GM12878 (cell line): Measurements from ENCODE around the gene ACCSL. TPM values are rescaled to one million over a fixed set of nuclear protein-coding genes. Genes with fewer than 3 reads are reported as not detected.

Source experiments
- ATAC-seq: fragments of 200-7000 bp; cut with Tn5 transposase; 3 replicates; pipeline ENCODE4 v1.9.1; 2020; ENCODE audit warnings: mild to moderate bottlenecking, moderate library complexity
- BruUV-seq: library from RNA; stranded (reverse); fragments of 400-500 nt; replicated peaks from 2 replicates; lab custom pipeline; 2021; lab: Mats Ljungman, UMichigan
- CTCF ChIA-PET: fragments of 300-600 bp; sonication (Branson Sonifier 250); formaldehyde crosslinking; extraction: SDS; loops from one replicate; lab custom pipeline; 2021; ENCODE audit warnings: inconsistent platforms; lab: Yijun Ruan, JAX
- POLR2A ChIA-PET: fragments of 350-600 bp; formaldehyde crosslinking; extraction: SDS; loops from one replicate; lab custom pipeline; 2021; ENCODE audit warnings: inconsistent platforms; lab: Charles Lee
- RAD21 ChIA-PET: fragments of 300-600 bp; sonication (Branson Sonifier 250); formaldehyde crosslinking; loops from one replicate; lab custom pipeline; 2023; ENCODE audit warnings: antibody characterized with exemption; ENCODE audit not compliant: unreplicated experiment; lab: Charles Lee
- SMC1A ChIA-PET: fragments of 300-600 bp; sonication (Branson Sonifier 250); formaldehyde crosslinking; loops from one replicate; lab custom pipeline; 2023; ENCODE audit not compliant: unreplicated experiment, uncharacterized antibody; lab: Charles Lee
- DNase-seq: peaks from one replicate; pipeline ENCODE4 v3.0.0-alpha.2; 2011; ENCODE audit warnings: low read depth, low spot score
- FAIRE-seq: peaks from 3 replicates; lab custom pipeline; 2011; peaks lifted over from hg19 to GRCh38; lab: Jason Lieb, UNC
- H2AFZ ChIP-seq: 2 replicates; pipeline ENCODE4 v1.6.0; 2011; ENCODE audit warnings: low read depth, low read length, control low read depth; ENCODE audit not compliant: control insufficient read depth
- H3K27ac ChIP-seq: 2 replicates; pipeline ENCODE4 v1.5.1; 2011; ENCODE audit warnings: control low read depth; ENCODE audit not compliant: control insufficient read depth, insufficient read depth
- H3K27me3 ChIP-seq, 2 experiments: replicated peaks in 1 of 2; 2 replicates each; pipeline versions ENCODE4 v1.6.0 to v1.6.1; 2011; ENCODE audit warnings: low read length in 1 of 2; ENCODE audit not compliant: control insufficient read depth in 2 of 2, insufficient read depth in 2 of 2
- H3K36me3 ChIP-seq, 2 experiments: 2 replicates each; pipeline ENCODE4 v1.5.1; 2011; ENCODE audit warnings: low read length in 1 of 2; ENCODE audit not compliant: control insufficient read depth in 2 of 2, insufficient read depth in 2 of 2
- H3K4me1 ChIP-seq: 2 replicates; pipeline ENCODE4 v1.6.1; 2011; ENCODE audit warnings: mild to moderate bottlenecking, low read length, moderate library complexity, mixed read lengths; ENCODE audit not compliant: control insufficient read depth, insufficient read depth
- H3K4me2 ChIP-seq: 2 replicates; pipeline ENCODE4 v1.6.0; 2011; ENCODE audit warnings: control low read depth; ENCODE audit not compliant: control insufficient read depth, insufficient read depth
- H3K4me3 ChIP-seq: fragments of 200-600 bp; sonication (generic); 2 replicates; pipeline ENCODE4 v1.5.1; 2016
- H3K79me2 ChIP-seq: 2 replicates; pipeline ENCODE4 v1.6.0; 2011; ENCODE audit warnings: low read length; ENCODE audit not compliant: control insufficient read depth, insufficient read depth
- H3K9ac ChIP-seq: 2 replicates; pipeline ENCODE4 v1.8.0; 2011; ENCODE audit warnings: low read length, control low read depth, mixed read lengths; ENCODE audit not compliant: control insufficient read depth, insufficient read depth
- H3K9me3 ChIP-seq: replicated peaks from 3 replicates; pipeline ENCODE4 v1.5.1; 2011; ENCODE audit warnings: mild to moderate bottlenecking, low read length; ENCODE audit not compliant: control insufficient read depth, insufficient read depth
- H4K20me1 ChIP-seq: 2 replicates; pipeline ENCODE4 v1.6.0; 2011; ENCODE audit not compliant: control insufficient read depth, insufficient read depth
- ASH2L ChIP-seq: fragments of 300-600, 200-600 bp; sonication (generic); IDR thresholded peaks from 2 replicates; pipeline ENCODE4 v1.6.1; 2017; ENCODE audit warnings: low read depth, mild to moderate bottlenecking, borderline replicate concordance
- ETV6 ChIP-seq, 2 experiments: fragments of 450-650 bp in 1 of 2; IDR thresholded peaks in 1 of 2; conservative IDR thresholded peaks in 1 of 2; 2 replicates each; pipeline ENCODE4 v1.6.1; 2014; ENCODE audit warnings: antibody characterized with exemption in 1 of 2, borderline replicate concordance in 1 of 2, low read depth in 1 of 2, mild to moderate bottlenecking in 1 of 2, moderate library complexity in 1 of 2
- HDGF ChIP-seq: fragments of 450-650 bp; IDR thresholded peaks from 2 replicates; pipeline ENCODE4 v1.6.1; 2016; ENCODE audit warnings: antibody characterized with exemption
- IKZF1 ChIP-seq: fragments of 450-650 bp; conservative IDR thresholded peaks from 2 replicates; pipeline ENCODE4 v1.6.1; 2017; ENCODE audit warnings: antibody characterized with exemption, mild to moderate bottlenecking
- RAD21 ChIP-seq: IDR thresholded peaks from 2 replicates; pipeline ENCODE4 v1.6.1; 2011; ENCODE audit warnings: mild to moderate bottlenecking, low read depth, low read length, moderate library complexity; ENCODE audit not compliant: insufficient read depth
- SRF ChIP-seq, 2 experiments: IDR thresholded peaks; 2 replicates each; pipeline ENCODE4 v1.6.1; 2011; ENCODE audit warnings: low read depth in 2 of 2, low read length in 2 of 2, mild to moderate bottlenecking in 1 of 2, moderate library complexity in 1 of 2
- STAT3 ChIP-seq: IDR thresholded peaks from 2 replicates; pipeline ENCODE4 v1.6.1; 2011; ENCODE audit warnings: low read depth, low read length, improper control_type of control experiment
- ZNF24 ChIP-seq: fragments of 450-650 bp; IDR thresholded peaks from 2 replicates; pipeline ENCODE4 v1.6.1; 2017; ENCODE audit warnings: antibody characterized with exemption, mild to moderate bottlenecking
- WGBS: methylation state at CpG from one replicate; pipeline ENCODE4 v1.1.6; 2016; ENCODE audit warnings: low lambda C conversion rate; ENCODE audit not compliant: insufficient replicate concordance, insufficient coverage; ENCODE audit errors: missing lambda C conversion rate; 5-methylcytosine and 5-hydroxymethylcytosine counted together
- in situ Hi-C: fragments of 300-500 bp; cut with MboI; formaldehyde crosslinking; loops from 9 replicates; pipeline ENCODE4 v1.14.3; 2018; ENCODE audit warnings: mixed read lengths
- intact Hi-C: fragments of 100-400 bp; cut with micrococcal nuclease; formaldehyde crosslinking; loops from one replicate; pipeline ENCODE4 v1.14.2; 2022; ENCODE audit not compliant: unreplicated experiment
- polyA plus RNA-seq, 11 experiments: library from polyadenylated mRNA; depleted of rRNA in 4 of 11; unstranded in 6 of 11; stranded (reverse) in 5 of 11; fragments of >200 nt; fragmentation: Nextera tagmentation in 4 of 11; fragmentation: Illumina TruSeq in 1 of 11; extraction: Ambion mirVana in 4 of 11; extraction: Trizol in 1 of 11; gene quantifications; 1 replicate in 1 of 11; 2 replicates in 10 of 11; pipeline versions ENCODE4 v1.2.1 to v1.2.3, GENCODE V29; 2011 to 2016; ENCODE audit warnings: inconsistent platforms in 2 of 11, missing spikeins in 2 of 11, low read depth in 1 of 11
- total RNA-seq, 4 experiments: library from RNA; depleted of rRNA in 3 of 4; stranded (reverse); fragments of >200 nt in 3 of 4; fragmentation: Illumina TruSeq in 1 of 4; extraction: Trizol in 1 of 4; gene quantifications; 2 replicates each; pipeline versions ENCODE4 v1.2.1 to v1.2.3, GENCODE V29; 2013 to 2021
- TF ChIP-seq, protein P1 (sequence below): fragments of 450-650 bp; IDR thresholded peaks from 2 replicates; pipeline ENCODE4 v1.6.1; 2016; ENCODE audit warnings: mild to moderate bottlenecking, moderate library complexity, borderline replicate concordance

Gene ACCSL
- total and polyA plus RNA-seq, 10 of the 15 experiments (the other 5 are each of a cell fraction or from before 2014, with no cell fraction given) = 0.15 TPM; not detected in 9

DNA sequence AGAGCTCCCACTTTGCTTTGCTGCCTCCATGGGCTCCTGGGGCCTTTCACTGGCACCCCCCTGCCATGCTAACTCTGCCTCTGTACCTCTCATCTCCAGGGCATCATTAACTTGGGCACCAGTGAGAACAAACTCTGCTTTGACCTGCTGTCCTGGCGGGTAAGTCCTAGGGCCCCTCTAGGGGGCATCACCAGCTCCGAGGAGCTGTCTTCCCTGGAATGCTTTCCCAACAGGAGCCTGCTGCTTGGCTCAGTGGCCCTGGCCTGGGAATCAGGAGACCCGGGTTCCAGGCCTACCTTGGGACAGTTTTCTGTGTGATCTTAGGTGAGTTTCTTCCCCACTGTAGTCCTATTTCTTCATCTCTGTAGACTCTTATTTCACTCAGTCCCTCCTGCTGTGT, 23.4 kb downstream of the ACCSL start:
- Histone ChIP-seq H3K4me1 (peaks cover 7% of the 10 kb centered on the region; the same call in 1 of the 2 replicates), H3K79me2 (peaks cover 2% of the 10 kb centered on the region), H3K9me3 (no peaks in the 10 kb centered on the region), H3K4me2 (no peak overlapping the region), H3K9ac (no peak overlapping the region), H3K4me3 (no peak overlapping the region), H4K20me1 (no peaks in the 10 kb centered on the region), H3K27ac (no peak overlapping the region)
- DNase-seq = no peak
- in situ Hi-C loops = no loop called here
- WGBS = 83% methylated on average over 3 of the region's 3 CpGs
- SMC1A ChIA-PET = no interaction called here
- BruUV-seq = no TSS peak
- no peak for TF ChIP-seq RAD21
- no peak for TF ChIP-seq ASH2L
- no peak for TF ChIP-seq ZNF24
- TF ChIP-seq SRF (IDR thresholded peaks at IDR 0.05; ENCODE audit: low read depth in 2 of 2, low read length in 2 of 2) = no peak
- TF ChIP-seq IKZF1 = no peak
- no peak for TF ChIP-seq HDGF
- TF ChIP-seq, protein P1, sequence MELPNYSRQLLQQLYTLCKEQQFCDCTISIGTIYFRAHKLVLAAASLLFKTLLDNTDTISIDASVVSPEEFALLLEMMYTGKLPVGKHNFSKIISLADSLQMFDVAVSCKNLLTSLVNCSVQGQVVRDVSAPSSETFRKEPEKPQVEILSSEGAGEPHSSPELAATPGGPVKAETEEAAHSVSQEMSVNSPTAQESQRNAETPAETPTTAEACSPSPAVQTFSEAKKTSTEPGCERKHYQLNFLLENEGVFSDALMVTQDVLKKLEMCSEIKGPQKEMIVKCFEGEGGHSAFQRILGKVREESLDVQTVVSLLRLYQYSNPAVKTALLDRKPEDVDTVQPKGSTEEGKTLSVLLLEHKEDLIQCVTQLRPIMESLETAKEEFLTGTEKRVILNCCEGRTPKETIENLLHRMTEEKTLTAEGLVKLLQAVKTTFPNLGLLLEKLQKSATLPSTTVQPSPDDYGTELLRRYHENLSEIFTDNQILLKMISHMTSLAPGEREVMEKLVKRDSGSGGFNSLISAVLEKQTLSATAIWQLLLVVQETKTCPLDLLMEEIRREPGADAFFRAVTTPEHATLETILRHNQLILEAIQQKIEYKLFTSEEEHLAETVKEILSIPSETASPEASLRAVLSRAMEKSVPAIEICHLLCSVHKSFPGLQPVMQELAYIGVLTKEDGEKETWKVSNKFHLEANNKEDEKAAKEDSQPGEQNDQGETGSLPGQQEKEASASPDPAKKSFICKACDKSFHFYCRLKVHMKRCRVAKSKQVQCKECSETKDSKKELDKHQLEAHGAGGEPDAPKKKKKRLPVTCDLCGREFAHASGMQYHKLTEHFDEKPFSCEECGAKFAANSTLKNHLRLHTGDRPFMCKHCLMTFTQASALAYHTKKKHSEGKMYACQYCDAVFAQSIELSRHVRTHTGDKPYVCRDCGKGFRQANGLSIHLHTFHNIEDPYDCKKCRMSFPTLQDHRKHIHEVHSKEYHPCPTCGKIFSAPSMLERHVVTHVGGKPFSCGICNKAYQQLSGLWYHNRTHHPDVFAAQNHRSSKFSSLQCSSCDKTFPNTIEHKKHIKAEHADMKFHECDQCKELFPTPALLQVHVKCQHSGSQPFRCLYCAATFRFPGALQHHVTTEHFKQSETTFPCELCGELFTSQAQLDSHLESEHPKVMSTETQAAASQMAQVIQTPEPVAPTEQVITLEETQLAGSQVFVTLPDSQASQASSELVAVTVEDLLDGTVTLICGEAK = no peak
- TF ChIP-seq STAT3 = no peak
- TF ChIP-seq ETV6 (conservative IDR thresholded peaks at IDR 0.05 in 1 of 2, IDR thresholded peaks at IDR 0.05 in 1 of 2; ENCODE audit: borderline replicate concordance in 1 of 2, low read depth in 1 of 2) = no peak
- TF ChIP-seq, all 136 proteins: peak for 0
- no peak for FAIRE-seq
- intact Hi-C loops = no loop called here
- Histone ChIP-seq H2AFZ (no peak overlapping the region), H3K27me3 (no peaks in the 10 kb centered on the region), H3K36me3 (peaks cover 0 to 2% of the 10 kb centered on the region in 2 experiments; a peak in 3 of 4 replicates)
- ChIA-PET CTCF (interaction anchor here (10.8 kb wide), 1 partner anchor 22 kb away, joined by 77 read pairs; the partner anchor contains the start of gene EXT2), POLR2A (interaction anchor here (0.9 kb wide), 1 partner anchor 18 kb away, joined by 3 read pairs; no protein-coding TSS in a partner anchor), RAD21 (no interaction called here)
- ATAC-seq = no peak
